Measurements from ENCODE around the gene MCEMP1. TPM values are rescaled to one million over a fixed set of nuclear protein-coding genes. Genes with fewer than 3 reads are reported as not detected.

MCEMP1 gene, protein sequence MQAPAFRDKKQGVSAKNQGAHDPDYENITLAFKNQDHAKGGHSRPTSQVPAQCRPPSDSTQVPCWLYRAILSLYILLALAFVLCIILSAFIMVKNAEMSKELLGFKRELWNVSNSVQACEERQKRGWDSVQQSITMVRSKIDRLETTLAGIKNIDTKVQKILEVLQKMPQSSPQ
- total RNA-seq (2014; rRNA removed): not detected in 2 replicates
- not detected for polyA plus RNA-seq (2012)

GRCh38 chr19:7676854-7677253 lies at the start of gene MCEMP1:
Gene MCEMP1 (plus strand): TSS chr19:7677090. CDS start chr19:7677121, 31 bp downstream.
- DNase-seq (ENCODE audit: low read depth): no peak

- DNase-seq (ENCODE audit: low read depth): no peak
Observed at GRCh38 chr19:7627166-7627565, 49.7 kb upstream of the MCEMP1 start.

- DNase-seq (ENCODE audit: low read depth): no peak
Observed at GRCh38 chr19:7628589-7629311, 48.1 kb upstream of the MCEMP1 start.

DNA sequence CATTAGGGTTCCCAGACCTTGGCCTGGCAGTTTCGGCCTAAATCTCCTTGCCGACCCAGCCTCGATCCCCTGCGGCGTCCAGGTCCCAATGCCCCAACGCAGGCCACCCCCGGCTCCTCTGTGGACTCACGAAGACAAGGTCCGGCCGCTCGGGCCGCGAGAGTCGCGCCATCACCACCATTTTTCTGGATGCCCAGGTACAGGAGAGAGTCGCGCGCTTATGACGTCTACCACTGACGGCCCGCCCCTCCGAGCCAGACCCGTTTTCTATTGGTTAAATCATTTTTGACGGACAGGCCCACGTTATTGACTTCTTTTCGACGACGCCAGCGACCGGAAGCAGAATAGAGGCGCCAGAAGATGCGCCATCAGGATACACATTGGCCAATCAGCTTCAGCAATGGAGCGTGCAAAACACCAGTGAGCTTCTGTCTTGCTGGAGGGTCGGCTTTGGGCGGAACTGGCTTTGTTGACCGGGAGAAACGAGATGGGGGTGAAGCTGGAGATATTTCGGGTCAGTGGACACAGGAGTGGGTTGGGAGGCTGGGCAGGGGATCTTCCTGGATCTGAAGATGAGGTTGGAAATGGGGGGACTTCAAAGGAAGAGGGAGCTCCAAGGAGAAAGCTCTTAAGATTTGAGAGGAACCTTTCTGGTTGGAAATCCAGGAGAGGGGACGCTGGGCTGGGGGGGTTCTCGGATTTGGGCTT lies 47.4 kb upstream of the MCEMP1 start, which contains the start of the genes PET100 and XAB2:
Gene PET100 (plus strand): TSS at position 447 of the 708 bp plus-strand sequence. CDS start 41 bp downstream, at position 488.
Gene XAB2 (minus strand): TSS at position 199 of the 708 bp plus-strand sequence. CDS start 18 bp downstream, at position 181.
- DNase-seq (ENCODE audit: low read depth): peak; percentile 98

DNA sequence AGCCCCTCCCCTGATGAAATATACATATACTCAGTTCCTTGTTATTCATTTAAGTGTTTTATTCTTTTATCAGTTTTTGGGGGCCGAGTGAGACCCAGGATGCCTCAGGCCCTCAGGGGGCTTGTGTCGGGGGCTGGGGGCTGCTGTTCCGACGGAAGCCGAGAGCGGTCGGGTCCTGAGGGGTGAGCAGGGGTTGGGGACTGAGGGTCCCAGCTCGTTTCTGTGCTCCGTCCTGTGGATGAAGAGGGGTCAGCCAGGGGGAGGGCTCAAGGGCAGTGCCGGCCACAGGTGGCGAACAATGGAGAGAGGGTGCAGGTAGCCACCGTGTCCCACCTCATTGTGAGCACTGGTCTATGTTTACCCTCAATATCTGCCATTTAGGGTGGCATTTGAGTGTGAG lies 45.3 kb upstream of the MCEMP1 start:
- no peak for DNase-seq (ENCODE audit: low read depth)

DNA sequence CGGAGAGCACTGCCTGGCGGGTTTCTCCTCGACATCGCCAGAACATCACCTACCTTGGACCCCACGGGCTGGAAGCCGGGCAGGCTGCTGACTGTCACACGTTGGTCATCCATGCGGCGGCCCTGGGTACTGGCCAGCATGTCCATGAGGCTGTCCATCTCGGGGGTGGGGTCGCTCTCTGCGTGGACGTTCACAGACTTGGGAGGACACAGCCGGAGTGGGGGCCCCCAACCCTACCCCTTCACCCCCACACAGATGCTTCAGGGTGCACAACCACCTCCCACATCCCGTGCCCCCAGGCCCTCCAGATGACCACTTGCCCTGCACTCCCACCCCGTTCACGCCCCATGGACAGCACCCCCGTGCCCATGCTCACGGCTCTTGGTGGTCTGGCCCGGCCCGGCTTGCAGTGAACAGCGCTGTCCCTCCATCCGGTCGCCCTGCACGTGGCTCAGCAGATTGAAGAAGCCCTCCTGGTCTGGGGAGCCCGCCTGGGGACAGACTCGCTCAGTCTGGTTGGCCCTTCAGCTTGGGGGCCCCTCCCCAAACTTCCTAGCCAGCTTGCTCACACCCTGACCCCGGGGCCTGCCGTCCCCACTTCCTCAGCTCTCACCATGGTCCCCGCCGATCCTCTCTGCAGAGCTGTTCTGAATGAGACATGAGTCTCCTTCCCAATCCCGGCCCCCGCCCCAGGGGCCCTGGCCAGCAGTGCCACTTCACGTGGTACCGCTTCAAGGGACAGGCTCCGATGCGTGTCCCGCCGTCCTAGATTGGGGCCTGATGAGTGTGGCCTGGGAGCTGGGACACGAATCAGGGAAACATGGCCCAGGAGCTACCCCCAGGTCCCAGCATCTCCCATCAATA lies 44.3 kb upstream of the MCEMP1 start:
- no peak for DNase-seq (ENCODE audit: low read depth)

- DNase-seq (ENCODE audit: low read depth): no peak
Observed at GRCh38 chr19:7633698-7634097, 43.2 kb upstream of the MCEMP1 start, which contains the start of gene PCP2. Gene PCP2 (minus strand): TSS chr19:7633719. CDS start chr19:7633457, 262 bp downstream.

DNA sequence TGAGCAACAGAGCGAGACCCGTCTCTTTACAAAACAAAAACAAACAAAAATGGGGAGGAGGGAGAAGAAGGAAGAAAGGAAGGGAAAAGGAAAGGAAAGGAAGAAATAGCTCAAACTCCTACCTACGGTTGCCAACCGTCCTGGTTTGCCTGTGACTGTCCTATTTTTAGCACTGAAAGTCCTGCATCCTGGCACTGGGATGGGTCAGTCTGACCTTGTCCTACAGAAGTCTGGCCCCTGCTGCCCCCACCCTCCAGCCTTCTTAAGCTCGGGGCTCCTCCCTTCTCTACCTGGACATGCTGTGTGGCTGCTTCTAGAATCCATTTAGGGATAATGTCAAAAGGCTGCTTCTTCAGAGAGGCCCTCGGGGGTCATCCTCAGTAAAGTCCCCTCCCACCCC lies 41.2 kb upstream of the MCEMP1 start:
- no peak for DNase-seq (ENCODE audit: low read depth)

GRCh38 chr19:7636317-7636690 lies 40.6 kb upstream of the MCEMP1 start:
- no peak for DNase-seq (ENCODE audit: low read depth)

DNA sequence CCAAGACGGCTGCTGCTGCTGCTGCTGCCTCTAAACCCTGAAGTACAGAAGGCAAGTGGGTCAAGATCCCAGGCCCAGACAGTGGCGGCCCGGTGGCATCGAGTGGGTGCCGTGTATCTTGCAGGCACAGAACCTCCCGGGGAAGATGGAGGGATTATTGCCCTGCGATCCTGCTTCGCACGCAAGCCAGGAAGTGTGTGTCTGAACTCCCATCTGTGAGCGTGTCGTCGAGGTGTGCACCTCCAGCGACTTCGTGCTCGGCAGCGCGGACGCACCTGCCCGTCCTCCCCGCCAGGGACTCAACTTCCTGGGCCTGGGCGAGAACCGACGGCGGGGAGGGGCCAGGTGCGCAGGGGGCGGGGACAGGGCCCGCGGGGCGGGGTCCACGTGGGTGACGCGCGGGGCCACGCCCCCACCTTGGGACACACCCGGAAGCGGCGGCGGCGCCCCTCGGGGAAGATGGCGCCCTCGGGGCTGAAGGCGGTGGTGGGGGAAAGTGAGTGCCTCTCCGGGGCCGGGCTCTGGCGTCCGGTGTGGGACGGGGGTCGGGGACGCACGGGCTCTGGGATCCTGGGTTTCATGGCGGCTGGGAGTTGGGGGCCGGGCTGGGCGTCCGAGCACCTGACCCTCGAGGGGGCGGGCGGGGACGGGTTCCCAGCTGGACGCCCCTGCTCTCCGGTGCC lies 40.1 kb upstream of the MCEMP1 start, which contains the start of gene STXBP2:
Gene STXBP2 (plus strand): TSS at position 420 of the 683 bp plus-strand sequence. CDS start 40 bp downstream, at position 460.
- DNase-seq (ENCODE audit: low read depth): no peak

- no peak for DNase-seq (ENCODE audit: low read depth)
Observed at GRCh38 chr19:7637374-7638256, 39.3 kb upstream of the MCEMP1 start.

DNA sequence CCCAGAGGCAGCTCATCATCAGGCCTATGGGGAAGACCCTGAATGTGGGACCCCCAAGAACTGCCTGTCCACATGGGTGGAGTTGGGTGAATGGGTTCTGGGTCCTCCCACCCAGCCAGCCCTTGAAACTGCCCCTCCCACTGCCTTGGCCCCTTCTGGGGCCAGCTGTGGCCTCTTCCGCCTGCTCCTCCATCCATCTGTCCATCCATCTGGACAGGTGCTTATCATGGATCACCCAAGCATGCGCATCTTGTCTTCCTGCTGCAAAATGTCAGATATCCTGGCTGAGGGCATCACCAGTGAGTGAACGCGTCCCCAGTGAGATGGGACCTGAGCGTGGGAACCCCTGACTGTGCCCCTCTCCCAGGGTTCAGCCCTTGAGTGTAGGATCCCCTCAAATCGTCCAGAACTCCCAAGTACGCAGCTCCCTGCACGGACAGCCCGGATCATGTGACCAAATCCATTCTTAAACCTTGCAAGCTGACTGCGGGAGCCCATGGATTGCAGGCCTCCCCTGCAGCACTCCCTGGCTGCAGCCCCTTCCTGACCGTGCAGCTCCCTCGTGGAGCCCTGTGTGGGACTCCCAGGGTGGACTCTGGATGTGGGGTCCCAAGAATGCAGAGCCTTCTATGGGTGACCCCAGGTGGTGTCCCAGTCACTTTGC lies 38.0 kb upstream of the MCEMP1 start:
- DNase-seq (ENCODE audit: low read depth): no peak

DNA sequence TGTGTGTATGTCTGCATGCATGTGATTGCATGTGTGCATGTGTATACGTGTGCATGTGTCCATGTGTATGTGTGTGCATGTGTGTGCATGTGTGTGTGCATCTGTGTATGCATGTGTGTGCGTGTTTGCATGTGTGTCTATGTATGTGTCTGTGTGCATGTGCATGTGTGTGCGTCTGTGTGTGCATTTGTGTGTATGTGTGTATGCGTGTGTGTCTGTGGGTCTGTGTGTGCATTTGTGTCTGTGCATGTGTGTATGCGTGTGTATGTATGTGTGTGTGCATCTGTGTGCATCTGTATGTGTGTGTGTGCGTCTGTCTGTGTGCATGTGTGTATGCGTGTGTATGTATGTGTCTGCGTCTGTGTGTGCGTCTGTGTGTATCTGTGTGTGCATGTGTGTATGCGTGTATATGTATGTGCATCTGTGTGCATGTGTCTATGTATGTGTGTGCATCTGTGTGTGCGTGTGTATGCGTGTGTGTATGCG lies 37.0 kb upstream of the MCEMP1 start:
- no peak for DNase-seq (ENCODE audit: low read depth)

DNA sequence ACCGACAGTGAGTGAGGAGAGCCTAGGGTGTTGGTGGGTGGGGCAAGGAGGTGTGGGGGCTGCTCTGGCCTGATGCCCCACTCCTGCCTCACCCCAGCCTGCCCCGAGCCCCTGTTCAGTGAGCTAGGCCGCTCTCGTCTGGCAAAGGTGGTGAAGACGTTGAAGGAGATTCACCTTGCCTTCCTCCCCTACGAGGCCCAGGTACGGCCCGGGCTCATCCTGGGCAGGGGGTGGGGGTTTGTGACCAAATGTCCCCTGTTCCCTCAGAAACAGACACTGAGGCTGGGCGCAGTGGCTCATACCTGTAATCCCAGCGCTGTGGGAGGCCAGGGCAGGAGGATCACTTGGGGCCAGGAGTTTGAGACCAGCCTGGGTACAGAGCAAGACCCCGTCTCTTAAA lies 36.1 kb upstream of the MCEMP1 start:
- no peak for DNase-seq (ENCODE audit: low read depth)

DNA sequence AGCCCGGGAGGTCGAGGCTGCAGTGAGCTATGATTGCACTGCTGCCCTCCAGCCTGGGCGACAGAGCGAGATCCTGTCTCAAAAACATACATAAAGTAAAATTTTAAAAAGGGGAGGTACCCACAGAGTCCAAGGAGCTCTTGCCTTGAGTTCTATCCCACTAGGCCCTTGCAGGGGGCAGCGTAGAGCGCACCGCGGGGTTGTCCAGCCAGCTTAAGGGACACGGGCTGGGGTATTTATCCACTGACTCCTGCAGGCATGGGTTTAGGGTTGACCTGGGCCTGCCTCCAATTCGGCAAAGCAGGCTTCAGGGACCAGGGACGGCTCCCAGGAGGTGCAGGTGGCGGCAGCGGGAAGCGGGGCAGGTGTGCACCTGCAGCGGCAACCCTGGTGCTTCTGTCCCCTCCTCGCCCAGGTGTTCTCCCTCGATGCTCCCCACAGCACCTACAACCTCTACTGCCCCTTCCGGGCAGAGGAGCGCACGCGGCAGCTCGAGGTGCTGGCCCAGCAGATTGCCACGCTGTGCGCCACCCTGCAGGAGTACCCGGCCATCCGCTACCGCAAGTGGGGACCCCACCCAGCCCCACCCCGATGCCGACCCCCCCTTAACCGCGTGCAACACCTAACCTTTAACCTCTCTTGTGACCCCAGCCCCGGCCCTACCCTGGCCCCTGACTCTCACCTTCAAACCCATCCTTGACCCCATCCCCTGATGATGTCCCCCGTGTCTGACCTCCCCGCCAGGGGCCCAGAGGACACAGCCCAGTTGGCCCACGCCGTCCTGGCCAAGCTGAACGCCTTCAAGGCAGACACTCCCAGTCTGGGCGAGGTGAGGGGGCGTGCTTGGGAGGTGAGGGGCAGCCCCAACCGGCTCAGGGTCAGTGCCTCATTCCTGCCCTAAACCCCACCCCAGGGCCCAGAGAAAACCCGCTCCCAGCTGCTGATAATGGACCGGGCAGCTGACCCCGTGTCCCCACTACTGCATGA lies 35.3 kb upstream of the MCEMP1 start:
- no peak for DNase-seq (ENCODE audit: low read depth)

DNA sequence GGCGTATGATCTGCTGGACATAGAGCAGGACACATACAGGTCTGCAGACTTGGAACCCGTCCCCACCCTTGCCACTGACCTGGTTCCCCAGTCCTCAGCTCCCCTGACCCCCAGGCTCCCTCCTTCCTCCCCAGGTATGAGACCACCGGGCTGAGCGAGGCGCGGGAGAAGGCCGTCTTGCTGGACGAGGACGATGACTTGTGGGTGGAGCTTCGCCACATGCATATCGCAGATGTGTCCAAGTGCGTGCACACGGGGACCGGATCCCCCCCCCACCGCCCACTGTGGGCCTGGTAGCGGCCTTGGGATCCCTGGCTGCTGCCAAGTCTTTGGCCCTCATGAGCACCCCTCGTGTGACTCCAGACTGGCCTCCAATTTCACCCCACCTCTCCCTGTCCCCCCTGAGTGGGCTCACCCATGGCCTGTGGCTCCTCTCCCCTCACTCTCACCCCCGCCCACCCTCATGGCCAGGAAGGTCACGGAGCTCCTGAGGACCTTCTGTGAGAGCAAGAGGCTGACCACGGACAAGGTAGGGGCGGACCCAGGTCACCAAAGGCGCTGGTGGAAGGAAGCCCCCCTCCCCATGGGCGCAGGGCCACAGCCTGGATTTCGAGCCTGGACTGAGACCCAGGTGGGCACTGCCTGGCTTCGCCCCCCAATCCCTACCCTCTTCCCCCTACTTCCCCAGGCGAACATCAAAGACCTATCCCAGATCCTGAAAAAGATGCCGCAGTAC lies 34.4 kb upstream of the MCEMP1 start:
- no peak for DNase-seq (ENCODE audit: low read depth)

- no peak for DNase-seq (ENCODE audit: low read depth)
Observed at GRCh38 chr19:7643031-7643415, 33.9 kb upstream of the MCEMP1 start.

Data from LHCN-M2 (cell line).